ENCODE measurements around the gene CCM2L.
A peak's percentile ranks its signal among the peaks of the same experiment; 100 is the strongest.

Gene CCM2L

DNA sequence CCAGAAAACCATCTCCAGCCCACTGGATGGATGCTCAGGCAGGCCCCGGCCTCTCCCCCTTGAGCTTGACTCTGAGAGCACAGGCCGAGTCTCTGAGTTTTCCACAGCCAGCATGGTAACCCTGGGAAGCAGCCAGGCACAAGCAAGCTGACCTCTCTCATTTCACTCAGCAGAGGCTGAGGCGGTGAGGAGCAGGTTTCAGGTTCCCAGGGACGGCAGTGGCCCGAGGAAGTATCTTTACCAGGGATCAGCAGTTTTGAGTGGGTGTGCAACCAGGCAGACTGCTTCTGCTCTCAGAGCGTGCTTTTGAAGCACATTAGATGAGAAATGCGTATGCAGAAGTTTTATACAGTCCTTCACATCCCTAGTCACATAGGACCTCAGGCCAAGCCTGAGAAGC lies 54.4 kb downstream of the CCM2L start:
- TF ChIP-seq Cebpa-rat (IDR thresholded peaks at IDR 0.05) = no peak
- Histone ChIP-seq H3K4me1 (peaks cover 42 to 100% (median 95%) of the 10 kb centered on the region in 10 experiments), H3K36me3 (peaks cover 0 to 81% (median 60%) of the 10 kb centered on the region in 11 experiments; a peak in 14 of 22 replicates), H3K4me2 (peak overlapping the region in 9 of 11 experiments; percentile 15 to 99 (median 83); a peak in 16 of 22 replicates), H3K9ac (peak overlapping the region in 8 of 11 experiments; percentile 11 to 92 (median 69); a peak in 14 of 22 replicates), H4K20me1 (peaks cover 0 to 3% (median 0%) of the 10 kb centered on the region in 11 experiments; a peak in 1 of 22 replicates), H3K9me3 (replicated peaks in 1 of 11) (peaks cover 0 to 30% (median 0%) of the 10 kb centered on the region in 11 experiments; a peak in 7 of 22 replicates), H3K4me3 (peak overlapping the region in 3 of 10 experiments; percentile 7 to 59 (median 31); a peak in 3 of 20 replicates), H3K27ac (peak overlapping the region in 10 of 11 experiments; percentile 15 to 100 (median 95); a peak in 19 of 22 replicates), H3K27me3 (no peaks in the 10 kb centered on the region)

DNA sequence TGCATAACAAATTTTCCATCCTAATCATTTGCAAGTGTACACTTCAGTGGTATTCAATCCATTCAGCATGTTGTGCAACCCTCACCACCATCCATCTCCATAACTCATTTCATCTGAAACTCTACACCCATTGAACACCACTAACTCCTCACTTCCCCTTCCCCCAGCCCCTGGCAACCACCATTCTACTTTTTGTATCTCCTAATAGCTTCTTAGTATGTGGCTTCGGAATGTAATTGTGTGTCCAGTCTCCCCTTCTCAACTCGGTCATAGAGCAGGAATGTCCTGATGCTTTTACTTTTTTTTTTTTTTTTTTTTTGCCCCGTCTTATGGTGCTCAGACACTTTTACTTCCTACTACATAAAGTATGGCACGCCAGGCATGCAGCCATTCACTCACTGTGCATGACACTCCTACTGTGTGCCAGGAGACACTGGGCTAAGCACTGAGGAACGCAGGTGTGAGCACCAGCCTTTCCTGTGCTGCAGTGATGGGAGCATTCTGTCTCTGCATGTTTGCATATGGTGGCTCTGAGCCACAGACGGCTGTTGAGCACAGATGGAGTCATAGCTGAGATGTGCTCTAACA lies 57.1 kb downstream of the CCM2L start:
- peak in 8 of 11 experiments; percentile 25 to 85 (median 63); a peak in 10 of 22 replicates for TF ChIP-seq Cebpa-rat (IDR thresholded peaks at IDR 0.05)
- H3K4me2 ChIP-seq = peak overlapping the region in 10 of 11 experiments; percentile 22 to 99 (median 80); a peak in 20 of 22 replicates
- H3K36me3 ChIP-seq = peaks cover 0 to 83% (median 66%) of the 10 kb centered on the region in 11 experiments; a peak in 16 of 22 replicates
- H3K9me3 ChIP-seq (replicated peaks in 1 of 11) = peaks cover 0 to 30% (median 0%) of the 10 kb centered on the region in 11 experiments; a peak in 7 of 22 replicates
- H4K20me1 ChIP-seq = no peaks in the 10 kb centered on the region; a peak in 1 of 22 replicates
- peak overlapping the region in 9 of 11 experiments; percentile 25 to 92 (median 81); a peak in 13 of 22 replicates for H3K9ac ChIP-seq
- peaks cover 63 to 99% (median 95%) of the 10 kb centered on the region in 10 experiments for H3K4me1 ChIP-seq
- H3K4me3 ChIP-seq = 0 out of 20 replicates have a peak overlapping the region, but pooled peaks of 1 of the 10 experiments have one; percentile 18
- H3K27ac ChIP-seq = peak overlapping the region; percentile 88 to 100 (median 94)
- no peaks in the 10 kb centered on the region for H3K27me3 ChIP-seq

DNA sequence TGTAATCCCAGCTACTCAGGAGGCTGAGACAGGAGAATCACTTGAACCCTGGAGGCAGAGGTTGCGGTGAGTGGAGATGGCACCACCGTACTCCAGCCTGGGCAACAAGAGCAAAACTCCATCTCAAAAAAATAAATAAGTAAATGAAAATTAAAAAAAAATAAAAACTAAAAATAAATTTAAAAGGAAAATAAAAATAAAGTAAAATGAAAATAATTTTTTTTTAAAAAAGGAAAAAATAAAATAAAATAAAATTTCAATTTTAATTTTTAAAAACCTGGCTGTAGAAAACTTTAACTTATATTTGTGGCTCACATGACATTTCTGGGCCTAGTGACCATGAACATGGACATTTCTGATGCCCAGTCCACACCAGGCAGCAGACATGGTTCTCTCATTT lies 57.9 kb downstream of the CCM2L start:
- Histone ChIP-seq H3K4me2 (peak overlapping the region; percentile 52 to 99 (median 80); a peak in 21 of 22 replicates), H3K36me3 (peaks cover 0 to 89% (median 73%) of the 10 kb centered on the region in 11 experiments; a peak in 17 of 22 replicates), H3K27ac (peak overlapping the region; percentile 88 to 100 (median 94)), H3K9ac (peak overlapping the region; percentile 68 to 92 (median 80)), H3K27me3 (no peaks in the 10 kb centered on the region), H3K9me3 (replicated peaks in 1 of 11) (peaks cover 0 to 30% (median 0%) of the 10 kb centered on the region in 11 experiments; a peak in 7 of 22 replicates), H3K4me3 (no peak overlapping the region), H4K20me1 (no peaks in the 10 kb centered on the region; a peak in 1 of 22 replicates), H3K4me1 (peaks cover 55 to 99% (median 96%) of the 10 kb centered on the region in 10 experiments)
- no peak for TF ChIP-seq Cebpa-rat (IDR thresholded peaks at IDR 0.05)

- peak overlapping the region; percentile 52 to 89 (median 77) for H3K4me2 ChIP-seq
Observed at GRCh38 chr20:32069711-32070110, 59.5 kb downstream of the CCM2L start.

GRCh38 chr20:32070282-32070681 lies 60.0 kb downstream of the CCM2L start:
- TF ChIP-seq Cebpa-rat (IDR thresholded peaks at IDR 0.05) = no peak
- peak overlapping the region; percentile 52 to 89 (median 77) for H3K4me2 ChIP-seq
- H3K36me3 ChIP-seq = peaks cover 0 to 89% (median 76%) of the 10 kb centered on the region in 11 experiments; a peak in 18 of 22 replicates
- peak overlapping the region; percentile 68 to 90 (median 80) for H3K9ac ChIP-seq
- H3K9me3 ChIP-seq (replicated peaks in 1 of 11) = peaks cover 0 to 30% (median 0%) of the 10 kb centered on the region in 11 experiments; a peak in 7 of 22 replicates
- H3K27me3 ChIP-seq = no peaks in the 10 kb centered on the region
- H3K4me3 ChIP-seq = 0 out of 20 replicates have a peak overlapping the region, but pooled peaks of 2 of the 10 experiments have one; percentile 0 to 12
- peaks cover 49 to 97% (median 87%) of the 10 kb centered on the region in 10 experiments for H3K4me1 ChIP-seq
- no peaks in the 10 kb centered on the region; a peak in 1 of 22 replicates for H4K20me1 ChIP-seq
- H3K27ac ChIP-seq = peak overlapping the region; percentile 88 to 100 (median 94)

More at GRCh38 chr20:32069711-32070110, 59.5 kb downstream of the CCM2L start:
- Histone ChIP-seq H3K4me3 (no peak overlapping the region), H3K9ac (peak overlapping the region; percentile 68 to 90 (median 80)), H3K27ac (peak overlapping the region; percentile 88 to 100 (median 94)), H3K9me3 (replicated peaks in 1 of 11) (peaks cover 0 to 30% (median 0%) of the 10 kb centered on the region in 11 experiments; a peak in 7 of 22 replicates), H3K27me3 (no peaks in the 10 kb centered on the region), H4K20me1 (no peaks in the 10 kb centered on the region; a peak in 1 of 22 replicates), H3K4me1 (peaks cover 49 to 97% (median 91%) of the 10 kb centered on the region in 10 experiments), H3K36me3 (peaks cover 0 to 89% (median 76%) of the 10 kb centered on the region in 11 experiments; a peak in 17 of 22 replicates)
- no peak for TF ChIP-seq Cebpa-rat (IDR thresholded peaks at IDR 0.05)

DNA sequence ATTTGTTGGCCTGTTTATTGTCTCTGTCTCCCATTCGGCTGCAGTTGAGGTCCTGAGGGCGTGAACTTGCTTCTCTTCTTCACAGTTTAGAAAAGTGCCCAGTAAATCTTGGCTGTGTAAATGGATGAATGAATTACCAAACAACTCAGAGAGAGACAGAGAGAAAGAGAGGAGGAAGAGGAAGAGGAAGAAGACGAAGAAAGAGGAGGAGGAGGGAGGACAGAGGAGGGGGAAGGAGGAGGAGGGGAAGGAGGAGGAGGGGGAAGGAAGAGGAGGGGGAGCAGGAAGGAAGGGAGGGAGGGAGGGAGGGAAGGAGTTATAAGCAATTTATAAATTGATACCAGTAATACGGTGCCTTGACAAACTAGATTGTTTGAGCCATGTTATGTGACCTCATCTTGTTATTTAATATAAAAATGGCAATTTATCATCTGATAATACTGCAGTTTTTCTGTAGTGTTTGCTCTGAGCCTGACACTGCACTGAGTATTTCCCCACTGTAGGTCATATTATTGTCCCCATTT lies 60.5 kb downstream of the CCM2L start:
- Histone ChIP-seq H3K9ac (peak overlapping the region; percentile 68 to 90 (median 80)), H3K27ac (peak overlapping the region; percentile 88 to 100 (median 94))

DNA sequence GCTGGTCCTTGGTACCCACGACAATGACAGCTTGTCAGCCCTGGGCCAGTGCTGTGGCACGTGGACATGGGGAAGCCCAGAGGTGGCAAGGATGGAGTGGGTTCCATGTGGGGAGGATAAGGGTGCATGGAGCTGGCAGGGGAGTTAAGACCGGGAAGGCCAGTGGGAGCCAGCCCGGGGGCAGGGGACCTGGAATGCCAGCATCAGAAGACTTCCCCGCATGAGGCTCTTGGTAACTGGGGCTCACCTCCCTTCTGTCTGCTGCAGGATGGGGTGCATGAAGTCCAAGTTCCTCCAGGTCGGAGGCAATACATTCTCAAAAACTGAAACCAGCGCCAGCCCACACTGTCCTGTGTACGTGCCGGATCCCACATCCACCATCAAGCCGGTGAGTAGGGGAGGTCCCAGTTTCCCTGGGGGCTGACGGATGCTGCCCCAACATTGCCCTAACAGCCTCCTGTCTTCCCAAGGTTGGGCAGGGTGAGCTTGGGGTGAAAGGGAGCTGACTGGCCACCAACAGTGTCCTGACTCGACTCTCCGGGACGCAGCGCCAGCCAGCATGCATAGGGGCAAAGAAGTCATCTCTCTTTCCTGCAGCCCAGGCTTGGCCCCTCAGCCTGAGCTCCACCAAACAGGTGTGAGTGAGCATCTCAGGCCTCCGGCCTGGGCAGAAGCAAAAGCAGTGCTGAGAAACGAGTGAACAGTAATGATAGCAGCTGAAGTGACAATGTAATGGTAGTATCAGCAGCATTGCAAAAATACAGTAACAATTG lies 61.3 kb downstream of the CCM2L start:
- H3K4me2 ChIP-seq = peak overlapping the region; percentile 62 to 86 (median 80)
- H3K4me1 ChIP-seq = peaks cover 51 to 97% (median 85%) of the 10 kb centered on the region in 10 experiments
- H3K27me3 ChIP-seq = no peaks in the 10 kb centered on the region

More for the DNA sequence above, 60.5 kb downstream of the CCM2L start:
- H3K4me3 ChIP-seq = 0 out of 20 replicates have a peak overlapping the region, but pooled peaks of 2 of the 10 experiments have one; percentile 0 to 12
- peak overlapping the region; percentile 63 to 89 (median 81) for H3K4me2 ChIP-seq
- peaks cover 0 to 29% (median 0%) of the 10 kb centered on the region in 11 experiments; a peak in 7 of 22 replicates for H3K9me3 ChIP-seq (replicated peaks in 1 of 11)
- H4K20me1 ChIP-seq = no peaks in the 10 kb centered on the region
- no peak for TF ChIP-seq Cebpa-rat (IDR thresholded peaks at IDR 0.05)
- H3K27me3 ChIP-seq = no peaks in the 10 kb centered on the region
- H3K36me3 ChIP-seq = peaks cover 0 to 89% (median 76%) of the 10 kb centered on the region in 11 experiments; a peak in 18 of 22 replicates
- H3K4me1 ChIP-seq = peaks cover 49 to 97% (median 85%) of the 10 kb centered on the region in 10 experiments

More for the DNA sequence above, 61.3 kb downstream of the CCM2L start:
- Histone ChIP-seq H3K9me3 (replicated peaks in 1 of 11) (peaks cover 0 to 21% (median 0%) of the 10 kb centered on the region in 11 experiments; a peak in 7 of 22 replicates), H3K36me3 (peaks cover 0 to 89% (median 76%) of the 10 kb centered on the region in 11 experiments; a peak in 18 of 22 replicates), H4K20me1 (peaks cover 0 to 2% (median 0%) of the 10 kb centered on the region in 11 experiments; a peak in 1 of 22 replicates), H3K9ac (peak overlapping the region; percentile 28 to 72 (median 55); a peak in 18 of 22 replicates), H3K27ac (peak overlapping the region; percentile 71 to 100 (median 92)), H3K4me3 (no peak overlapping the region)
- no peak for TF ChIP-seq Cebpa-rat (IDR thresholded peaks at IDR 0.05)

All from BLaER1 treated with 17β-estradiol and CSF1 and Interleukin-3, amounts not matched to agents 10 nM and 100 nM (cell line).